Smooth muscle cell (in vitro differentiated cells): Measurements from ENCODE around the gene TROAP. TPM values are rescaled to one million over a fixed set of nuclear protein-coding genes. Genes with fewer than 3 reads are reported as not detected.

ENCODE experiments used
- polyA plus RNA-seq: library from polyadenylated mRNA; unstranded; fragments of >200 nt; fragmentation: Nextera tagmentation; extraction: Ambion mirVana; gene quantifications from 2 replicates; pipeline ENCODE4 v1.2.1, GENCODE V29; 2016
- total RNA-seq: library from RNA; depleted of rRNA; stranded (reverse); fragments of >200 nt; gene quantifications from 2 replicates; pipeline ENCODE4 v1.2.3, GENCODE V29; 2014

The TROAP gene
- total and polyA plus RNA-seq, 2 experiments from 2014 or later = 3.7 to 8.5 TPM

Other genes with a start within 250 kb of the TROAP start
- gene DHH, start 228.5 kb upstream of the TROAP start, total RNA-seq = 0.04 TPM in 1 of 2 replicates, not detected in the other
- not detected in 2 replicates for gene DHH, start 228.5 kb upstream of the TROAP start, polyA plus RNA-seq
- gene LMBR1L, start 212.4 kb upstream of the TROAP start, total RNA-seq = 32.4 and 57.3 TPM in 2 replicates
- 49.5 and 61.8 TPM in 2 replicates for gene LMBR1L, start 212.4 kb upstream of the TROAP start, polyA plus RNA-seq
- gene TUBA1B, start 191.9 kb upstream of the TROAP start, total RNA-seq = 1,427 and 1,487 TPM in 2 replicates
- gene TUBA1B, start 191.9 kb upstream of the TROAP start, polyA plus RNA-seq = 1,057 and 1,405 TPM in 2 replicates
- gene TUBA1A, start 134.2 kb upstream of the TROAP start, total RNA-seq = 1,161 and 1,305 TPM in 2 replicates
- 981 and 1,375 TPM in 2 replicates for gene TUBA1A, start 134.2 kb upstream of the TROAP start, polyA plus RNA-seq
- 538 and 586 TPM in 2 replicates for gene TUBA1C, start 58.2 kb upstream of the TROAP start, total RNA-seq
- gene TUBA1C, start 58.2 kb upstream of the TROAP start, polyA plus RNA-seq = 280 and 284 TPM in 2 replicates
- gene PRPH, start 28.1 kb upstream of the TROAP start, total RNA-seq = not detected in 2 replicates
- 0.43 TPM in 1 of 2 replicates, not detected in the other for gene PRPH, start 28.1 kb upstream of the TROAP start, polyA plus RNA-seq
- gene C1QL4, start 13.9 kb downstream of the TROAP start, total RNA-seq = not detected in 2 replicates
- 0.09 TPM in 1 of 2 replicates, not detected in the other for gene C1QL4, start 13.9 kb downstream of the TROAP start, polyA plus RNA-seq
- gene DNAJC22, start 23.6 kb downstream of the TROAP start, total RNA-seq = 0.09 and 1.1 TPM in 2 replicates
- gene DNAJC22, start 23.6 kb downstream of the TROAP start, polyA plus RNA-seq = 1.8 and 2.4 TPM in 2 replicates
- gene SPATS2, start 44.2 kb downstream of the TROAP start, total RNA-seq = 32.0 and 35.6 TPM in 2 replicates
- 33.6 and 39.0 TPM in 2 replicates for gene SPATS2, start 44.2 kb downstream of the TROAP start, polyA plus RNA-seq
- 0.09 and 0.40 TPM in 2 replicates for gene KCNH3, start 215.8 kb downstream of the TROAP start, total RNA-seq
- 0.19 and 0.94 TPM in 2 replicates for gene KCNH3, start 215.8 kb downstream of the TROAP start, polyA plus RNA-seq
- 41.4 and 46.4 TPM in 2 replicates for gene MCRS1, start 244.9 kb downstream of the TROAP start, total RNA-seq
- gene MCRS1, start 244.9 kb downstream of the TROAP start, polyA plus RNA-seq = 54.4 and 55.2 TPM in 2 replicates